HEK293T (cell line): ENCODE data around the gene TRIM7.

Experiments used
- CTCF ChIA-PET: fragments of 350-600 bp; formaldehyde crosslinking; extraction: SDS; loops from one replicate; lab custom pipeline; 2021; ENCODE audit warnings: antibody characterized with exemption, inconsistent platforms; lab: Yijun Ruan, JAX
- POLR2A ChIA-PET: fragments of 350-600 bp; formaldehyde crosslinking; extraction: SDS; loops from one replicate; lab custom pipeline; 2020; ENCODE audit warnings: antibody characterized with exemption, inconsistent platforms; lab: Yijun Ruan, JAX
- DNase-seq: peaks from one replicate; pipeline ENCODE4 v3.0.0; 2012; ENCODE audit warnings: mixed read lengths; ENCODE audit errors: extremely low spot score
- ARNT ChIP-seq: fragments of 450-650 bp; IDR thresholded peaks from 2 replicates; pipeline ENCODE4 v1.6.1; 2017; ENCODE audit warnings: mild to moderate bottlenecking
- BHLHE40 ChIP-seq: fragments of 450-650 bp; IDR thresholded peaks from 2 replicates; pipeline ENCODE4 v1.6.1; 2016; ENCODE audit warnings: mild to moderate bottlenecking, moderate library complexity, borderline replicate concordance
- CTBP1 ChIP-seq: fragments of 450-650 bp; IDR thresholded peaks from 2 replicates; pipeline ENCODE4 v1.6.1; 2016; ENCODE audit warnings: borderline replicate concordance
- ELF4 ChIP-seq: fragments of 450-650 bp; IDR thresholded peaks from 2 replicates; pipeline ENCODE4 v1.6.1; 2017; ENCODE audit warnings: antibody characterized with exemption
- FOXA1 ChIP-seq: fragments of 450-650 bp; IDR thresholded peaks from 2 replicates; pipeline ENCODE4 v1.6.1; 2016; ENCODE audit warnings: mild to moderate bottlenecking
- FOXK2 ChIP-seq: fragments of 450-650 bp; IDR thresholded peaks from 2 replicates; pipeline ENCODE4 v1.6.1; 2016; ENCODE audit warnings: mild to moderate bottlenecking
- FOXM1 ChIP-seq: fragments of 450-650 bp; IDR thresholded peaks from 2 replicates; pipeline ENCODE4 v1.6.1; 2017; ENCODE audit warnings: mild to moderate bottlenecking, borderline replicate concordance
- HDGF ChIP-seq: fragments of 450-650 bp; IDR thresholded peaks from 2 replicates; pipeline ENCODE4 v1.6.1; 2017; ENCODE audit warnings: antibody characterized with exemption, borderline replicate concordance
- L3MBTL2 ChIP-seq: fragments of 450-650 bp; conservative IDR thresholded peaks from 2 replicates; pipeline ENCODE4 v1.6.1; 2016; ENCODE audit warnings: mild to moderate bottlenecking
- LEF1 ChIP-seq: fragments of 450-650 bp; IDR thresholded peaks from 2 replicates; pipeline ENCODE4 v1.6.1; 2017; ENCODE audit warnings: mild to moderate bottlenecking, borderline replicate concordance
- NFRKB ChIP-seq: fragments of 450-650 bp; IDR thresholded peaks from 2 replicates; pipeline ENCODE4 v1.6.1; 2016; ENCODE audit warnings: mild to moderate bottlenecking, moderate library complexity
- SP1 ChIP-seq: fragments of 450-650 bp; IDR thresholded peaks from 2 replicates; pipeline ENCODE4 v1.6.1; 2017
- SUZ12 ChIP-seq: fragments of 450-650 bp; IDR thresholded peaks from 2 replicates; pipeline ENCODE4 v1.6.1; 2016; ENCODE audit warnings: mild to moderate bottlenecking
- TARDBP ChIP-seq: fragments of 450-650 bp; IDR thresholded peaks from 2 replicates; pipeline ENCODE4 v1.6.1; 2016
- ZNF384 ChIP-seq: fragments of 450-650 bp; IDR thresholded peaks from 2 replicates; pipeline ENCODE4 v1.6.1; 2016
- TF ChIP-seq, protein P1 (sequence below): fragments of 450-650 bp; IDR thresholded peaks from 2 replicates; pipeline ENCODE4 v1.6.1; 2016

The TRIM7 gene

DNA sequence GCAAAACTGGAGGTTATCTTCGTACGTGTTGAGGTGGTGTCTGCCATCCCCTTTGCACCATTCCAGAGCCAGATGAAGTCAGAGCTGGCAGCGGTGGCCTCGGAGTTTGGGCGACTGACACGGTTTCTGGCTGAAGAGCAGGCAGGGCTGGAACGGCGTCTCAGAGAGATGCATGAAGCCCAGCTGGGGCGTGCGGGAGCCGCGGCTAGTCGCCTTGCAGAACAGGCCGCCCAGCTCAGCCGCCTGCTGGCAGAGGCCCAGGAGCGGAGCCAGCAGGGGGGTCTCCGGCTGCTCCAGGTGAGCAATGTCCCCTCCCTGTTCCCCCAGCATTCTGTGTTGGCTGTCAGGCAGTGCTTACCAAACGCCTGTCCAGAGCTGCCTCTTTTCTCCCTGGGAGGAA lies 27.6 kb upstream of the TRIM7 start:
- no peak for TF ChIP-seq HDGF
- TF ChIP-seq SUZ12: no peak
- no peak for TF ChIP-seq FOXK2
- TF ChIP-seq FOXA1: no peak
- TF ChIP-seq L3MBTL2: no peak
- no peak for TF ChIP-seq FOXM1
- TF ChIP-seq ARNT: no peak
- no peak for TF ChIP-seq NFRKB
- no peak for TF ChIP-seq BHLHE40
- no peak for TF ChIP-seq SP1
- TF ChIP-seq, protein P1, sequence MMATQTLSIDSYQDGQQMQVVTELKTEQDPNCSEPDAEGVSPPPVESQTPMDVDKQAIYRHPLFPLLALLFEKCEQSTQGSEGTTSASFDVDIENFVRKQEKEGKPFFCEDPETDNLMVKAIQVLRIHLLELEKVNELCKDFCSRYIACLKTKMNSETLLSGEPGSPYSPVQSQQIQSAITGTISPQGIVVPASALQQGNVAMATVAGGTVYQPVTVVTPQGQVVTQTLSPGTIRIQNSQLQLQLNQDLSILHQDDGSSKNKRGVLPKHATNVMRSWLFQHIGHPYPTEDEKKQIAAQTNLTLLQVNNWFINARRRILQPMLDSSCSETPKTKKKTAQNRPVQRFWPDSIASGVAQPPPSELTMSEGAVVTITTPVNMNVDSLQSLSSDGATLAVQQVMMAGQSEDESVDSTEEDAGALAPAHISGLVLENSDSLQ: no peak
- no peak for TF ChIP-seq ELF4
- TF ChIP-seq CTBP1: no peak
- TF ChIP-seq ZNF384: no peak
- TF ChIP-seq LEF1: no peak
- no peak for TF ChIP-seq TARDBP
- DNase-seq: no peak
- ChIA-PET CTCF (no interaction called here), POLR2A (interaction anchor here (1.3 to 2.5 kb wide), 2 partner anchors 9 to 60 kb away, joined by 5 to 13 read pairs; partner anchors contain the start of gene TRIM41)

DNA sequence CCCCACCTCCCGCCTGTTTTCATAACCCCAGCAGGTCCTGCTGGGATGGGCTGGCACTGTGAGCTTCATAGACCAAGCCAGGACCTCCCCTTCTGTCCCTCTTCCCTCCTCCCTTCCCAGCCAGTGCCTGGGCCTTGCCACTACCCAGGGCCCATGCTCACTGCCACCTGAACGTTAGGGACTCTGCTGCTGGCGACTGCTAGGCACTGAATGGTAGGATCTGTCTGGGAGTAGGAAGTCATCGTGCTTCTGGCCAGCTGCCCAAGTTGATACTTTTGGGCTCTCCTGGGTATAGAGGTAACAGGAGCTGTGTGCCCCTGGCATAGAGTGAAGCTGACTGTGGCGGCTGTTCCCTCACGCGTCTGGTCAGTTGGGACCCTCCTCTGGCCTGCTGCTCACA lies 26.4 kb upstream of the TRIM7 start:
- no peak for TF ChIP-seq NFRKB
- TF ChIP-seq, protein P1: no peak
- TF ChIP-seq BHLHE40: no peak
- TF ChIP-seq ELF4: no peak
- TF ChIP-seq SP1: no peak
- TF ChIP-seq LEF1: no peak
- TF ChIP-seq SUZ12: no peak
- no peak for TF ChIP-seq TARDBP
- TF ChIP-seq HDGF: no peak
- TF ChIP-seq L3MBTL2: no peak
- no peak for TF ChIP-seq ARNT
- TF ChIP-seq CTBP1: no peak
- TF ChIP-seq FOXK2: no peak
- TF ChIP-seq FOXA1: no peak
- TF ChIP-seq ZNF384: no peak
- no peak for TF ChIP-seq FOXM1
- no peak for DNase-seq
- ChIA-PET POLR2A (interaction anchor here (2.5 kb wide), 1 partner anchor 8 kb away, joined by 13 read pairs; the partner anchor contains the start of gene TRIM41), CTCF (no interaction called here)

DNA sequence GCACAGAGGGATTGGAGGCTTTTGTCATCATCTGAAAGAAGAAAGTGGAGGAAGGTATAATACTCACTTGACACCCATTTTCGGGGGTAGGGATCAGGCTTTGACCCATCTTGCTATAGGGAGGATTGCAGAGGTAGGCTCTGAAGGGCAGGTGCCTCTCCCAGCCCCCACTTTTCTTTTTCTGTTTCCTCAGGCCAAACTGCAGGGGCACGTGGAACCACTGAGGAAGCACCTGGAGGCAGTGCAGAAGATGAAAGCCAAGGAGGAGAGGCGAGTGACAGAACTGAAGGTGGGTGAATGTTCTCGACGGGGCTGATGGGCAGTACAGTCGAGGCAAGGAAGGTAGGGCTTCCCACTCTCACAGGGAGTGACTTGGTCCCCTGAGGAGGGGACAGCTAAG lies 25.6 kb upstream of the TRIM7 start:
- no peak for DNase-seq
- POLR2A ChIA-PET: no interaction called here
- TF ChIP-seq, protein P1: no peak
- no peak for TF ChIP-seq BHLHE40
- no peak for TF ChIP-seq FOXK2
- CTCF ChIA-PET: interaction anchor here (0.6 kb wide), 1 partner anchor 34 kb away, joined by 3 read pairs; no protein-coding TSS in a partner anchor

DNA sequence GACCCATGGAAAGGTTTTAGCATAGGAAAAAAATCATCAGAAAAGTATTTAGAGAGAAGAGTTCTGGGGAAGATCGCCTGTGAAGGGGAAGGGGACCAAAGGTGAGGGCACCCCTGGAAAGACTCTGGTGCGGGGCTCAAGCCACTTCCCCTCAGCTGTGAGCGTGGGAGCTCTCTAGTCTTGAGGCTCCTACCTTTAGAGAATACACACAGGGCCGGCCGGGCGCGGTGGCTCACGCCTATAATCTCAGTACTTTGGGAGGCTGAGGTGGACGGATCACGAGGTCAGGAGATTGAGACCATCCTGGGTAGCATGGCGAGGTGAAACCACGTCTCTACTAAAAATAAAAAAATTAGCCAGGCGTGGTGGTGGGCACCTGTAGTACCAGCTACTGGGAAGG lies 25.0 kb upstream of the TRIM7 start:
- no peak for DNase-seq
- TF ChIP-seq BHLHE40: no peak
- TF ChIP-seq ELF4: no peak
- TF ChIP-seq LEF1: no peak
- no peak for TF ChIP-seq FOXA1
- no peak for TF ChIP-seq L3MBTL2
- TF ChIP-seq FOXM1: no peak
- no peak for TF ChIP-seq SP1
- TF ChIP-seq SUZ12: no peak
- no peak for TF ChIP-seq CTBP1
- TF ChIP-seq, protein P1: no peak
- no peak for TF ChIP-seq ARNT
- no peak for TF ChIP-seq ZNF384
- no peak for TF ChIP-seq HDGF
- TF ChIP-seq NFRKB: no peak
- no peak for TF ChIP-seq TARDBP
- no peak for TF ChIP-seq FOXK2
- ChIA-PET CTCF (no interaction called here), POLR2A (no interaction called here)

DNA sequence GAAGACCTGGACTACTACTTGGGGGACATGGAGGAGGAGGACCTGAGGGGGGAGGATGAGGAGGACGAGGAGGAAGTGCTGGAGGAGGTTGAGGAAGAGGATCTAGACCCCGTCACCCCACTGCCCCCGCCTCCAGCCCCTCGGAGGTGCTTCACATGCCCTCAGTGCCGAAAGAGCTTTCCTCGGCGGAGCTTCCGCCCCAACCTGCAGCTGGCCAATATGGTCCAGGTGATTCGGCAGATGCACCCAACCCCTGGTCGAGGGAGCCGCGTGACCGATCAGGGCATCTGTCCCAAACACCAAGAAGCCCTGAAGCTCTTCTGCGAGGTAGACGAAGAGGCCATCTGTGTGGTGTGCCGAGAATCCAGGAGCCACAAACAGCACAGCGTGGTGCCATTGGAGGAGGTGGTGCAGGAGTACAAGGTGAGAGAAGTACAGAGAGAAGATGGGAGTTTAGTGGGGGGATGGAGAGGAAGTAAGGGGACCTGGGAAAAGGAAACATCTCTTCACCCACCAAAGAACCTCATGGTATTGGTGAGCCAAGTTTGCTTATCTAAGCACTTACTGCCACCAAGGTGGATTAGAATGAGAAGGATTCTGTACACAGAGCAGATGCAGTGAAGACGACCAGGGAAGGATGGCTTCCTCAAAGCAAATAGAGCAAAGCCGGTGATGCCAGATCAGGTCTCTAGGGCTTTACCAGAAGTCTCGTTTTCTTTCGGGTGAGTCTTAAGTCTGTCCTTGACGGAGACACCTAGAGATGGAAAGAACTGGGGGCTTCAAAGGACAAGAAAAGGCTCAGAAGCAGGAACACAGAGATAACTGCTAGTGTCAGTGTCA lies 19.6 kb upstream of the TRIM7 start:
- ChIA-PET POLR2A (interaction anchor here (1.0 to 3.6 kb wide), 4 partner anchors 10 to 31 kb away, joined by 6 to 43 read pairs (median 16); partner anchors contain the start of genes RACK1 and TRIM7), CTCF (no interaction called here)
- TF ChIP-seq CTBP1 (no peak), FOXM1 (no peak), BHLHE40 (no peak), SP1 (no peak), ZNF384 (no peak), HDGF (no peak), L3MBTL2 (no peak), SUZ12 (no peak), LEF1 (no peak), ELF4 (no peak), TARDBP (no peak), FOXK2 (no peak), NFRKB (no peak), FOXA1 (no peak), ARNT (no peak)
- TF ChIP-seq, protein P1: no peak
- no peak for DNase-seq
